Endothelial cell (in vitro differentiated cells): ENCODE data around the gene UBE2I. TPM values are rescaled to one million over a fixed set of nuclear protein-coding genes. Genes with fewer than 3 reads are reported as not detected.

ENCODE experiments used
- DNase-seq: peaks from one replicate; pipeline ENCODE4 v3.0.0; 2021; ENCODE audit warnings: low spot score
- H3K27ac Mint-ChIP-seq: one replicate; pipeline ENCODE4 v1.8.0; 2021; ENCODE audit warnings: mixed read lengths, inconsistent platforms; ENCODE audit not compliant: unreplicated experiment
- H3K27me3 Mint-ChIP-seq: one replicate; pipeline ENCODE4 v1.8.0; 2021; ENCODE audit warnings: mild to moderate bottlenecking, moderate library complexity, mixed read lengths, inconsistent platforms; ENCODE audit not compliant: unreplicated experiment
- H3K36me3 Mint-ChIP-seq: one replicate; pipeline ENCODE4 v1.8.0; 2021; ENCODE audit warnings: mild to moderate bottlenecking, low read depth, mixed read lengths, inconsistent platforms; ENCODE audit not compliant: unreplicated experiment
- H3K4me1 Mint-ChIP-seq: one replicate; pipeline ENCODE4 v1.8.0; 2021; ENCODE audit warnings: mild to moderate bottlenecking, mixed read lengths, inconsistent platforms; ENCODE audit not compliant: unreplicated experiment
- H3K4me3 Mint-ChIP-seq: one replicate; pipeline ENCODE4 v1.8.0; 2021; ENCODE audit warnings: mild to moderate bottlenecking, mixed read lengths, inconsistent platforms; ENCODE audit not compliant: unreplicated experiment
- H3K9me3 Mint-ChIP-seq: one replicate; pipeline ENCODE4 v1.8.0; 2021; ENCODE audit warnings: mixed read lengths, inconsistent platforms; ENCODE audit not compliant: unreplicated experiment
- total RNA-seq: library from RNA; stranded (reverse); fragmentation: NEBNext Ultra II Directional; extraction: Animal tissue kit (Norgen Biotek cat#: 25700); gene quantifications from one replicate; pipeline ENCODE4 v1.2.1, GENCODE V29; 2021; ENCODE audit not compliant: unreplicated experiment
- TF ChIP-seq, protein P1 (sequence below): fragments of 200-600 bp; sonication (generic); IDR thresholded peaks from one replicate; pipeline ENCODE4 v1.5.0; 2021; ENCODE audit warnings: antibody characterized with exemption; ENCODE audit not compliant: unreplicated experiment

UBE2I gene
- total RNA-seq, 1 donor from 2014 or later, result 167 TPM

DNA sequence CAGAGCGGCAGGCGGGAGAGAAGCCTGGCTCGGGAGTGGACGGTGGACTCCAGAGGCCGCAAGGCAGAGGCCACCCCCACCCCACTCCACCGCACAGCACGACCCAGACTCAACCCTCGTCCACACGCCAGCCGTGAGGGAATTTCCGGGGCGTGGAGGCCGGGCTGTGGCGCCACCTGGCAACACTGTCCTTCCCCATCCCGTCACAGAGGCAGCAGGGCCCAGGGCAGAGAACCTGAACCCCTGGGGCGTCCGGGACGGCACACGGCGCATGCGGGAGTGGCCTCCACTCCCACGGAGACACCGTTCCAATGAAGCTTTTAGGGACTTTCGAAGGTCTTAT is 65.8 kb downstream of the UBE2I start:
- Mint-ChIP-seq H3K27me3 (peaks cover 10% of the 10 kb centered on the region), H3K9me3 (no peaks in the 10 kb centered on the region), H3K4me1 (peaks cover 9% of the 10 kb centered on the region), H3K4me3 (no peak overlapping the region), H3K36me3 (peaks cover 11% of the 10 kb centered on the region), H3K27ac (no peak overlapping the region)
- DNase-seq, result no peak
- TF ChIP-seq, protein P1, sequence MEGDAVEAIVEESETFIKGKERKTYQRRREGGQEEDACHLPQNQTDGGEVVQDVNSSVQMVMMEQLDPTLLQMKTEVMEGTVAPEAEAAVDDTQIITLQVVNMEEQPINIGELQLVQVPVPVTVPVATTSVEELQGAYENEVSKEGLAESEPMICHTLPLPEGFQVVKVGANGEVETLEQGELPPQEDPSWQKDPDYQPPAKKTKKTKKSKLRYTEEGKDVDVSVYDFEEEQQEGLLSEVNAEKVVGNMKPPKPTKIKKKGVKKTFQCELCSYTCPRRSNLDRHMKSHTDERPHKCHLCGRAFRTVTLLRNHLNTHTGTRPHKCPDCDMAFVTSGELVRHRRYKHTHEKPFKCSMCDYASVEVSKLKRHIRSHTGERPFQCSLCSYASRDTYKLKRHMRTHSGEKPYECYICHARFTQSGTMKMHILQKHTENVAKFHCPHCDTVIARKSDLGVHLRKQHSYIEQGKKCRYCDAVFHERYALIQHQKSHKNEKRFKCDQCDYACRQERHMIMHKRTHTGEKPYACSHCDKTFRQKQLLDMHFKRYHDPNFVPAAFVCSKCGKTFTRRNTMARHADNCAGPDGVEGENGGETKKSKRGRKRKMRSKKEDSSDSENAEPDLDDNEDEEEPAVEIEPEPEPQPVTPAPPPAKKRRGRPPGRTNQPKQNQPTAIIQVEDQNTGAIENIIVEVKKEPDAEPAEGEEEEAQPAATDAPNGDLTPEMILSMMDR, result no peak

DNA sequence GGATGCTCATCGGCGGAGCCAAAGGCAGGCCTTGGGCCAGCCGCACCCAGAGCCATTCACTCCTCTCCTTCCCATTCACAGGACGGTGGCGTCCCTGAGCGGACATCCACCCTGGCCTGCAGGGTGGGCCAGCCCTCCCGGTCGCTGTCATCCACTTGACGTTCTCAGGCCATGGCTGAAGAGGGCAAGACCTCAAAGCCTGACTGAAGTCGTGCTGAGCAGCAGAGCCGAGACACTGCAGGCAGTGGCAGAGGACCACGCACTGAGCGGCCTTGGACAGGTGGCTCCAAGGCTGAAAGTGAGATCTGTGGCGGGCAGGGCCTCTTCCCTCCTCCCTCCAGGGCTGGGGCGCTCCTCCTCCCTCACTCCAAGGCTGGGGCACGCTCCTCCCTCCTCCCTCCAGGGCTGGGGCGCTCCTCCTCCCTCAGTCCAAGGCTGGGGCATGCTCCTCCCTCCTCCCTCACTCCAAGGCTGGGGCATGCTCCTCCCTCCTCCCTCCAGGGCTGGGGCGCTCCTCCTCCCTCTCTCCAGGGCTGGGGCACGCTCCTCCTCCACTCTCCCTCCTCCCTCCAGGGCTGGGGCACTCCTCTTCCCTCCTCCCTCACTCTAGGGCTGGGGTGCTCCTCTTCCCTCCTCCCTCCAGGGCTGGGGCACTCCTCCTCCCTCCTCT is 66.4 kb downstream of the UBE2I start:
- H3K36me3 Mint-ChIP-seq, result peaks cover 12% of the 10 kb centered on the region
- DNase-seq, result no peak
- TF ChIP-seq, protein P1, result no peak
- no peak overlapping the region for H3K27ac Mint-ChIP-seq
- H3K4me1 Mint-ChIP-seq, result peaks cover 9% of the 10 kb centered on the region
- no peak overlapping the region for H3K4me3 Mint-ChIP-seq
- H3K9me3 Mint-ChIP-seq, result no peaks in the 10 kb centered on the region
- H3K27me3 Mint-ChIP-seq, result peaks cover 12% of the 10 kb centered on the region

Other genes starting within 250 kb of the UBE2I start
- not detected for gene SSTR5, start 236.9 kb upstream of the UBE2I start, total RNA-seq
- not detected for gene C1QTNF8, start 213.4 kb upstream of the UBE2I start, total RNA-seq
- 3.4 TPM for gene CACNA1H, start 156.5 kb upstream of the UBE2I start, total RNA-seq
- gene TPSG1, start 84.4 kb upstream of the UBE2I start, total RNA-seq, result not detected
- gene TPSB2, start 79.5 kb upstream of the UBE2I start, total RNA-seq, result not detected
- gene TPSAB1, start 68.9 kb upstream of the UBE2I start, total RNA-seq, result not detected
- gene TPSD1, start 53.6 kb upstream of the UBE2I start, total RNA-seq, result not detected
- gene BAIAP3, start 24.0 kb downstream of the UBE2I start, total RNA-seq, result 6.5 TPM
- gene TSR3, start 42.2 kb downstream of the UBE2I start, total RNA-seq, result 68.2 TPM
- 47.9 TPM for gene GNPTG, start 42.3 kb downstream of the UBE2I start, total RNA-seq
- gene UNKL, start 105.1 kb downstream of the UBE2I start, total RNA-seq, result 30.3 TPM
- gene UQCC4, start 111.1 kb downstream of the UBE2I start, total RNA-seq, result 11.4 TPM
- not detected for gene PERCC1, start 121.4 kb downstream of the UBE2I start, total RNA-seq
- 2.4 TPM for gene CCDC154, start 134.9 kb downstream of the UBE2I start, total RNA-seq
- gene CLCN7, start 165.4 kb downstream of the UBE2I start, total RNA-seq, result 99.1 TPM
- gene PTX4, start 179.3 kb downstream of the UBE2I start, total RNA-seq, result 0.21 TPM
- 64.5 TPM for gene TELO2, start 183.7 kb downstream of the UBE2I start, total RNA-seq
- 66.3 TPM for gene TMEM204, start 224.0 kb downstream of the UBE2I start, total RNA-seq